Choroid plexus epithelial cell (primary cell): ENCODE measurements around the gene ZKSCAN8.

Experiments used
- DNase-seq: peaks from one replicate; pipeline ENCODE4 v3.0.0-alpha.2; 2010; ENCODE audit warnings: low read depth
- H3K4me3 ChIP-seq: 2 replicates; pipeline ENCODE4 v1.5.1; 2011; ENCODE audit warnings: low read depth, mild to moderate bottlenecking, control low read depth, low read length, moderate library complexity
- CTCF ChIP-seq: conservative IDR thresholded peaks from 2 replicates; pipeline ENCODE4 v1.5.1; 2011; ENCODE audit warnings: low read depth, mild to moderate bottlenecking, control low read depth, inconsistent platforms, low read length, moderate library complexity

The ZKSCAN8 gene

GRCh38 chr6:28171271-28171670 lies 29.6 kb downstream of the ZKSCAN8 start:
- no peak for TF ChIP-seq CTCF
- no peak for DNase-seq
- H3K4me3 ChIP-seq: no peak overlapping the region

- TF ChIP-seq CTCF: no peak
- DNase-seq: no peak
Observed at GRCh38 chr6:28172006-28172405, 30.3 kb downstream of the ZKSCAN8 start.

GRCh38 chr6:28176373-28176772 lies 34.7 kb downstream of the ZKSCAN8 start:
- no peak for TF ChIP-seq CTCF
- DNase-seq: no peak

More at GRCh38 chr6:28172006-28172405, 30.3 kb downstream of the ZKSCAN8 start:
- H3K4me3 ChIP-seq: no peak overlapping the region

GRCh38 chr6:28182255-28182654 lies 40.6 kb downstream of the ZKSCAN8 start:
- no peak overlapping the region for H3K4me3 ChIP-seq
- DNase-seq: no peak
- TF ChIP-seq CTCF: no peak

More at GRCh38 chr6:28176373-28176772, 34.7 kb downstream of the ZKSCAN8 start:
- no peak overlapping the region for H3K4me3 ChIP-seq

GRCh38 chr6:28188111-28188979 lies 46.7 kb downstream of the ZKSCAN8 start:
- no peak for DNase-seq
- TF ChIP-seq CTCF: no peak
- no peak overlapping the region for H3K4me3 ChIP-seq

GRCh38 chr6:28200020-28200419 lies 58.3 kb downstream of the ZKSCAN8 start:
- DNase-seq: no peak
- no peak overlapping the region for H3K4me3 ChIP-seq
- no peak for TF ChIP-seq CTCF

GRCh38 chr6:28203201-28203600 lies 61.5 kb downstream of the ZKSCAN8 start:
- no peak for TF ChIP-seq CTCF
- H3K4me3 ChIP-seq: no peak overlapping the region
- DNase-seq: no peak
